HG02642 (cell line): ENCODE results near the gene DIP2C.
A peak's percentile ranks its signal among the peaks of the same experiment; 100 is the strongest.
"Not testable (repeated sequence)": the region's sequence is repeated elsewhere in the genome, so short reads cannot be mapped to it uniquely, and the experiment has no call there.

Source experiments
- ATAC-seq: cut with Tn5 transposase; IDR thresholded peaks from one replicate; pipeline ENCODE4 v1.9.1; 2021; ENCODE audit warnings: mild to moderate bottlenecking; ENCODE audit not compliant: unreplicated experiment, poor library complexity

The DIP2C gene

DNA sequence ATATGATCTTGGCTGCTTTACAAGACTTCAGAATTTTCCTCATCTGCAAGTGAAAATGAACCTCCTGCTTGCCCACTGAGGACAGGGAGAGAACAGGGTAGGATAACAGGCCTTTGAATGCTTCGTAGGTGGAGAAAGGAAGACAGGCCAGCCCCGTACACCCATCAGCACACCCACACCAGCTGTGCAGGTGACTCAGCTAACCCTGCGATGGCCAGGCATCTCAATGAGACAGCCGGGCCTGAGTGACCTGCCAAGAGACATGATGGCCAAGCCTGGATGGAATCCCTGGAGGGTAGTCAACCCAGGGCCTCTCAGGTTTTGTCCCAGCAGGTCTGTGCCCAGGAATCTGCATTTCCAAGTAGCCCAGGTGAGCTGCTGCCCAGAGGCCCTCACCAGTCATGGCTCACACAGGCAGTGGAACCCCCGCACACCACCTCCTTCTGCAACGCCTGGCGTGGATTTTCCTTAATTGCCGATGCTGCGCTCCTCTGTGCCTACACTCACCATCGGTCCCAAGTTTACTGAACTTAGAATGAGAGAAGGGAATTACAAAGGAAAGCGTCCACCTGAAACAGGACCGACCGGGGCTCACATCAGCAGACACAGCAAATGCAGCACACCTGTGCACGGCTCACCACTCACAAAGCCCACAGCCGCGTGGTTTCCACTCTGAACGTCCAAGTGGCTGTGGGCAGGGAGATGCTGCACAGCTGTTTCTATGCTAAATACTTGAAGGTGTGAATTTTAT is 163.7 kb downstream of the DIP2C start:
- no peak for ATAC-seq

DNA sequence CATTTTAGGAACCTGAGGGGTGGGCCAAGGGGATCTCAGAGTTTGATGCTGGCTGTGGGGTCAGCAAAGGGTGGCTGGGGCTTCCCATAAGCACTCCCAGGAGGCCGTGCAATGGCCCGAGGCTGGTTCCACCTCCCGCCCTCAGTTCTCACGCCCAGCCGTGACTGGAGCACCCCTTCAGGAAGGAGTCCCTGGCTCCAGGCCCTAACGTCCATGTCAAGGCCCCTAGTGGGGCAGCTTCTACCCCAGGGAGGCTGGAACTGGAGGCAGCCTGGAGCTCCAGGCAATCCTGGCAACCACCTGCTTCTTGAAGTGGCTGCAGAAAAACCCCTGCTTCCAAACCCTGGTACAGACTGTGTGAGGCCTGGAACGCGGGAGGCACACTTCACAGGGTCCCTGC is 165.5 kb downstream of the DIP2C start:
- ATAC-seq, result no peak

DNA sequence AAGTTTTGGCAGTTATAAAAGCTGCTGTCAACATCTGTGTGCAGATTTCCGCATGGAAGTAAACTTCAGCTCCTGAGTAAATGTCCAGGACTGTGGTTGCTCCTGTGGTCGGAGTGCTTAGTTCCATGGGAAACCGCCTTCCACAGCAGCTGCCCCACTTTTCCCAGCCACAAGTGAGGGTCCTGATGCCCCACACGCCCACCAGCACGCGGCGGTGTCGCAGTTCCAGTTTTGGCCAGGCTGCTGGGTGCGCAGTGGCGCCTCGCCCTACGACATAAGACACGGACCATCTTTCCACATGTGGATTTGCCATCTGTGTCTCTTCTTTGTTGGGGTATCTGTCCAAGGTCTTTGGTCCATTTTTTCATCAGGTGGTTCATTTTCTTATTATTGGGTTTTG is 167.1 kb downstream of the DIP2C start:
- ATAC-seq, result no peak

DNA sequence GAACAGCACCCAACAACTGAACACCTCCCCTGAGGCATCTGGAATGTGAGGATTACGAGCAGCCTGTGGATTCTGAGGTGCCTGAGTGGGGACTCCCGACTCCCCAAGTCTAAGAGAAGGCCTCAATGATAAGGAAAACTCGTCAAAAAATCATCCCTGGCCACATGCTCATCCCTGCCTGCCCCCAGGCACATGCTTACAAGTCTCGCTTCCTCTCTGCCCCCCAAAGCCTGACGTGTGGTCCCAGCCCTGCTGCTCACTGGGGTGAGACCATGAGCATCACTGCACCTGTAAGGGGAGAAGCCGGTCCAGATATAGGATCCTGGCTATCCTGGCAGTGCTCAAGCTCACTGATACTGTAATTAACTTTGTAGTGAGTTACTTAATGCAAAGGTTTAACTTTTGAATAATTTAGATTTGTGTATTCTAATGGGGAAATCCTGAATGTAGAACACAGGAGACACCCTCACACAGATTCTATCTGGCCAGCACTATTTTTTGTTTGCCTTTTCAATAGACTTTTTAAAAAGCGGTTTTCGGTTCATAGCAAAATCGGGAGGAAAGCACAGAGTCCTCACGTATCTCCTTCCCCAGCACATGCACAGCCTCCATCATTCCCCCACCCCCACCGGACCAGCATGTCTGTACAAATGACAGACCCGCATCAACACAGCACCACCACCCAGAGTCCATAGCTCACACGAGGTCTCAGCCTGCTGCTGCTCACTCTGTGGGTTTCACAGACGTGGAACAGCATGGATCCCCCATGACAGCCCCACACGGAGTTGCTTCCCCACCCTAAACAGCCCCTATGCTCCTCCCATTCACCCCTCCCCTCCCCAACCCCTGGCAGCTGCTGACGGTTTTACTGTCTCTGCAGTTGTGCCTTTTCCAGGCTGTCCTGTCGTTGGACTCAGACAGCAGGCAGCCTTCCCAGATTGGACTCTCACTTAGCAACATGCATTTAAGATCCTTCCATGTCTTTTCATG is 167.9 kb downstream of the DIP2C start:
- no peak for ATAC-seq

DNA sequence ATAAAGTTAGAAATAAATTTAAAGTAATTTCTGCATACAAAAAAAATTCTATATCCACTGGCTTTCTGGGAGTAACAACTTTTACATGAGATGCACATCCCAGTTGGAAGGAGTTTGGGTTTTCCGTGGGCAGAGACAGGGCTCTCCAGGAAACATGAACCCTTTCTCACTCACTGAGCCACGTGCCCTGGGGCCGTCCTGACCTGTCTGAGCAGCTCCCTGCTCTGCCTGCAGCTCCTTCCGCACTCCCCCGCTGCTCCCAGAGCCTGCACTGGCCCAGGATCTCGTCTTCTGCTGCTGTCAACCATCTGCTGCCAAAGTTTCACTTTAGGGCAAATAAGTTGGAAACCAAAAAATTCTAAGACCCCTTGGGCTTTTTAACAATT is 169.1 kb downstream of the DIP2C start:
- ATAC-seq, result no peak

DNA sequence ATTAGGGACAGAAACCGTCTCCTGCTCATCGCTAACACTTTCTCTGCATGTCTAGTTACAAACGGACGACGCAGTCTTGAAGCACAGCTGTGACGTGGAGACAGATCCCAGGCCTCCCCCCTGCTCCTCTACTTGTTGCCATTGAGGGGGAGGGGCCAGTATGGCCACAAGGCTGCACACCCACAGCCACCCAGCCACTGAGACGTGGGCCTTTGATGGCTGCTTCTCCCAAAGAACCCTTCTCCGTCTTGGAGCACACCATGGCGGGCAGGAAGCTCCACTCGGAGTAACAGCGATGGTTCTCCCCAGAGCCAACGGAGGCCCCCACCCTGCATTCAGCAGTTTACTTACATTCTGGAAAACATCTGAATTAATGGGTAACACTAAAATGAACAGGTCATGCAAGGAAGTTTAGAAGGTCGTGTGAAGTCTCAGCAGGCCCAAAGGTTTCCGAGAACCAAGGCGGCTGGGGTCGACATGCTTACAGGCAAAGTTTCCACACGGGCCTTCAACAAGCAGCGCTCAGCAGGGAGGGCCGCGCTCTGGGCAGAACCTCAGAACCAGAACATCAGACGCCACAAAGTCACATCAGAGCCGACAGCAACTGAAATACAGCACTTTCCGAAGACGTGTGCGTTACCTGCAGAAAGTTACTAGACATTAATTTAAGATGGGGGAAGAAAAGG is 169.6 kb downstream of the DIP2C start:
- no peak for ATAC-seq

DNA sequence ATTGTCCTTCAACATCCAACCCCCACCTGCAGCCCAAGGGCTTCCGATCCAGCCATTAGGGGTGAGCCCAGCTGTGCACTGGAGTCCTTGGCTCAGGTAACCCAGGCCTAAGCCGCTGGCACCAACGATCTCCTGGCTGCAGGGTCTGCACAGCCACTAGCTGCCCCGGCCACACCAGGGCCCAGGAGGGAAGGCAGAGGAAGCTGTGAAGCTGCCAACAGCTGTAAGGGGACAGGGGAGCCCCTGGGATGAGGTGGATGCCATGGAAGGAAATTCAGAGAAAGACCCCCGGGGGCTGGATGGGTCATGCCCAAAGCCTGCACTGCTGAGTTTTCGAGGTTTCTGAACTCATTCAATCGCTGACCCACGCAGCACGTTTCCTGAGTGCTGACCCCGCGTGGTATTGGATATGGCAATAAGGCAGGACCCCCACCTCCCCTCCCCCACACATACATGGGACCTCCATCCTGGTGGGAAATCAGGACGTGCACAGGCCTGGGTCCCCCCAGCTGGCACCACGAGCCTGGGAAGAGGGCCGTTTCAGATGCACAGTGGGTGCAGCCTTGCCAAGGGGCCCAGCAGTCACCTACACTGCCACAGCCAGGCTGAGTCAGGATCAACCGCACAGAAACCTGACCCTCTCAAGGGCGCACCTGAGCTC is 170.3 kb downstream of the DIP2C start:
- ATAC-seq, result no peak

DNA sequence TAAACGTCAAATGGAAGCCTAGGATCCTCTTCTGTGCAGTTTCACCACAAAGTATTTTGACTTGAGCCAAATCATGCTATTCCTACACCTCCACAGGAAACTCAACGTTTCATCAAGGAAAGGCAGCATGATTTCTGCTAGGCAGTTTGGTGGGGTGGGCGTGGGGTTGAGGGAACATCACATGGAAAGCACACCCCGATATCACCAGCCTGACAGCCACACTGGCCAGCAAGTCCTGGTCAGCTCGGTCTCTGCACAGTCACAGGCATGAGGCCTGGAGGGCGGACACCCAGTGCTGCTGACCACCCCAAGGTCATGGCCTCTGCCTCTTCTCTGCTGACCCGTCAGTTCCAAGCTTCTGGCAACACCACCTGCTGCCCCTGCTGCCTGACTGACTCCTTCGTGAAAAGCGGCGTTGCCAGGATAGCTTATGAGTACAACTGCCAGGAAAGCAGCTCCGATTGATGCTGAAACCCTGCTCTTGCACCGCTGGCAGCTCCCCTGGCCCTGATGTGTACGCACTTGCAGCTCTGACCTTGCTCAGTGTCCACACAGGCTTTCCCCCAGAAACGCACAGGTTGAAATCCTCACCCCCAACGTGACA is 171.5 kb downstream of the DIP2C start:
- ATAC-seq, result no peak

DNA sequence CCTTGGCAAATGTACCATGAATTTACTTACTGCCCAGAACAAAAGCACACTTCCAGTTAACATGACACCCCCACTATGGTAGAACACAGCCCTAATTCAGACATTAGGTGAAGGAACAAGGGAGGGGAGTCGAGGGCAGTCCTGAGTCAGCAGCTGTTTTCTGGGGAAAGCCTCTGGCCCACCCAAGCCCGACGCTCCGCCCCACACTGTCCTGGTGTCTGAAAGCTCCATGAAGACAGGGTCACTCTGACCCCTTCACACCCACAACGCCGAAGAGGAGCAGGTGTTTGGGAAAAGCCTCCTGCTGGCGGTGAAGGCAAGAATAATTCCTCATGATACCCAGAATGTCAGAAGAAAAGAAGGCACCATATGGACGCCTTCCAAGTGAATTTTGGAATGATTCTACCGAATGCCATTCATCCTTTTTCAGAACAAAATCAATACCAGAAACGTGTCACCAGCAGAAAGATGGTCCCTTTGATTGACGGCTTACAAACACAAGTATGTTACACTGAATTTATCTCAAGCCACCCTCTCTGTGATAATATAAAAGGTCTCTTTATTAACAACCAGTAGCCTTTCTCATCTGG is 172.1 kb downstream of the DIP2C start:
- ATAC-seq, result no peak

DNA sequence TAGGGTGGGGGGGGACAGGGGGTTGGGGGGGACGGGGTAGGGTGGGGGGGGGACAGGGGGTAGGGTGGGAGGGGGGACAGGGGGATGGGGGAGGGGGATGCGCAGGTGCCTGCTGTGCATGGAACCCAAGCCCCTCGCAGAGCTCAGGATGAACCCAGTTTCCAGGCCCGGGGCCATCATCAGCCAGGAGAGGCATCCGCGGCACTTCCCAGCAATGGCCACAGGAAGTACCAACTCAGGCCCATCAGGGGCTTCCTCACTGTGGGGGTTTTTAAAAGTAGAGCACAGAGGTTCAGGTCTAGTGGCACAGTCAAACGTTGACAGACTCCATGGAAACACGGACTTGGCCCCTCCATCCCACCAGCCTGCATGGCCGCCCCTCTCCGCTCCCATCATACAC is 172.7 kb downstream of the DIP2C start:
- no peak for ATAC-seq

DNA sequence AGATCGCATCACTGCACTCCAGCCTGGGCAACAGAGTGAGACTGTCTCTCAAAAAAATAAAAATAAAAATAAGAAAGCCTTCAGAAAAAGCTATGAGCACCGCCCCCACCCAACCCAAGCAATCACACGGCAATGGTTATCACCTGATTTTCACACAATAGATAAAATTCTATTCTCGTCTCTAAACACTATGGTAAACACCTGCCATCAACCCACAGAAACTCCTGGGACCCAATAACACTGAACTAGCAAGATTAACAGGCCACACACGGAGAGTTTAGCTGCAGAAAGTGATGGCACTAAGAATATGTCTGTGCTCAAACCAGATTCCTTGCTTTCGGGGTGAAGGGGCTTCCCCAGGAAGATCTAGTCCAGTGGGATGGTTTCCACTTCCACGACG is 173.8 kb downstream of the DIP2C start:
- ATAC-seq, result no peak

DNA sequence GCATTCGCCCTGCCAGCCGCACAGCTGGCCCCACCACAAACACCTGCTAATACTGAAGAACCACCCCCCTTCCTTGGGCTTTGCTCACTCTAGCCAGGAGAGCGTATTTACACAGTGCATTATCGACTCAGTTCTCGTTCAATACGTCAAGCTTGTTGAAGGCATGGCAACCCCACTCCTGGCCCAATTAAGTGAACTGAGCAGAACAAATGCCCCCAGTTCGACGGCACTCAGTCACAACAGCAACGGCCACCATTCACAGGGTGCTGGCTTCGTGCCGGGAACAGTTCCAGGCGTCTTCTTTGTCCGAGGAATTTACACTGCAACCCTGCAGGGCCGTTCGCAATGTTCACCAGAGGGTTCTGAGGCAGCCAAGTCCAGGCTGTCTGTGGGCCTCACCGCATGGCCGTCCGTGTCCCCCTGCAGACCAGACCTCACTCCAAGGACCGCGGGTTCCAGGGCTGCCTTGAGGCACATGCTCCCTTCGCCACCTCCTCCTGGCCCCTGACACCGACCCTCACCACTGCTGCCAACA is 175.3 kb downstream of the DIP2C start:
- ATAC-seq, result no peak

DNA sequence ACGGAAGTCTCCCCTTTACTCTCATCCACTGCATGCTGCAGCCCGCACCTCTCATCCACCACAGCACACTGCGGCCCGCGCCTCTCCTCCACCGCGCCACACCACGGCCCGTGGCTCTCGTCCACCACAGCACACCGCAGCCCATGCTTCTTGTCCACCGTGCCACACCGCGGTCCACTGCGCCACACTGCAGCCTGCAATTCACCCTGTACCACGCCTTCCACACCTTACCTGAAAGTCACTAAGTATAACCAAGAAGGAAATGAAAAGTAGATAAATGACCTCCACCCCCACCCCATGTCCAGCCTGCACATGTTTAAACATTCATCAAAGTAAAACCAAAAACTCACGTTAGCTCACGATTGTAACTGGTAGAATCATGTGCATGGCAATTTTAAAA is 176.1 kb downstream of the DIP2C start:
- ATAC-seq, result no peak

DNA sequence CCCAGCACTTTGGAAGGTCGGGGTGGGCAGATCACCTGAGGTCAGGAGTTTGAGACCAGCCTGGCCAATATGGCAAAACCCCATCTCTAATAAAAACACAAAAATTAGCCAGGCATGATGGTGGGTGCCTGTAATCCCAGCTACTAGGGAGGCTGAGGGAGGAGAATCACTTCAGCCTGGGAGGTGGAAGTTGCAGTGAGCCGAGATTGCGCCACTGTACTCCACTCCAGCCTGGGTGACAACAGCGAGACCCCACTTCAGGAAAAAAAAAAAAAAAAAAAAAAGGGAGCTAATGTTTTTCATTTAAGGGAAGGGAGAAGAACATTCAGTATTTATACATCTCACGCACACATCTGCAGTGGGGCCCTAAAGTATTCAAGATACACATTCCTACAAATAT is 176.8 kb downstream of the DIP2C start:
- not testable (repeated sequence) for ATAC-seq

DNA sequence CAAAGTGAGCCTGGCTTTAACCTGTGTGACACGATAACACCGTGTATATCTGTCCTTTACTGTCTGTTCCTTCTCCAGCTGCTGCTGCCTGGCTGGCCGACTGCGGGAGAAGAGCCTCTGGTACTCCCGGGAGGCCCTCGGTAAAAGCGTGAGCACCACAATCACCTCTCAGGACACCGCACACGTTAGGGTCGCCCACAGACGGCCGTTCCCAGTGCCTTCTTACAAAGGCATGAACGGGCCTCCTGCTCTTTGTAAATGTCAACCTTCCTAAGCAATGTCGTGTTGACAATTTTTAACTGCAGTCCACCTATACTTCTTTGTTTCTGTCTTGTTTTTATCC is 177.6 kb downstream of the DIP2C start:
- ATAC-seq, result no peak

DNA sequence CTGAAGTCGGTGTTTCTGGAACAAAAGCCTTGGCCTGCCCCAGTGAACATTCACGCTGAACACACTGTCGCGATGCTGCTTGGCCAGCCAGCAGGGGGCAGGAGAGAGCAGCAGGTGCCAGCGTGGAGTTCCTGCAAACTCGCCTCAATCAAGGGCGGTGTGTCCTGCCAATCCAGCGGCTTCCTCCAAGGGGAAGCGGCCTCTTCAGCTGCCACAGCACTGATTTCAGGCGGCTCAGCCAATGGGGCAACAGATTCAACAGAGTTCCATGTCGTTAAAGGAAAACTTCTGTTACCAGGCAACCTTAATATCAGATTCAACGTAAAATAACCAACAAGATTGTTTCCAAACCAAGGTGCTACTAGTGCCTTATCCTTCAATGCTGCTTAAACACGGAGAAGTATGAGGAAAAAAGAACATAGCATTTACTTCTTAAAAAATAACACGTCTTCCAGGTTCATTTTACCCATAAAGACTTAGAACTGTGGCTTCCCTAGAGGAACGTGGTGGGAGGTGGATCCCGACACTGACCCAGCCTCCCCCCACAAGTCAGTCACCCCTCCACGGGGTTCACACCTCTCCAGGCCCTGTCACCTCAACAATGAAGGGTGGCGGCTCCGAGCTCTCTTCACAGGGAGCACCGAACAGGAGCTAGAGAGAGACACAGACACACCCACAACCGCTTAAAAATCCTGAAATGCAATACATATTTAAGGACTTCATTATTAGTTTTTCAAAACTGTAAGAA is 178.2 kb downstream of the DIP2C start:
- peak; percentile 61 for ATAC-seq

DNA sequence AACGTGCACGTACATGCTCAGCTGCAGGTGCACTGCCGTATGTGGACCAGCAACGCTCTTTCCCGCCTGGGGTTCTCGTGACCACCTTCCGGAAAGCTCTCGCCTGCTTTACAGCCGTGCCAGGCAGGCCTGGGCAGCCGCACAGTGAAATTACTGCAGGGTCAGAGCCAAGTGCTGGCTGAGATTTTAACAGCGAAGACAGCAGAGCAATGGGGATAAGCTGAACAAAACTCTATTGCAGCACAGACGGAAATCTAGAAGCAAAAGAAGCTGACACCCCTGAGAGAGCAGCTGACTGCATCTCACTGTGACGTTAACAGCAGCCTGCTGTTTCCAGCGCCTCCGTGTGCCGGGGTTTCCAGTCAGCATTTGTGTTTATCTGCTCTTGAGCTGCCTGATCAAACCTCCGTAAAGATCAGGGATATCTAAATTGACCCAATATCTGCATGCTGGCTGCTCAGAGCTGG is 179.0 kb downstream of the DIP2C start:
- ATAC-seq, result no peak

DNA sequence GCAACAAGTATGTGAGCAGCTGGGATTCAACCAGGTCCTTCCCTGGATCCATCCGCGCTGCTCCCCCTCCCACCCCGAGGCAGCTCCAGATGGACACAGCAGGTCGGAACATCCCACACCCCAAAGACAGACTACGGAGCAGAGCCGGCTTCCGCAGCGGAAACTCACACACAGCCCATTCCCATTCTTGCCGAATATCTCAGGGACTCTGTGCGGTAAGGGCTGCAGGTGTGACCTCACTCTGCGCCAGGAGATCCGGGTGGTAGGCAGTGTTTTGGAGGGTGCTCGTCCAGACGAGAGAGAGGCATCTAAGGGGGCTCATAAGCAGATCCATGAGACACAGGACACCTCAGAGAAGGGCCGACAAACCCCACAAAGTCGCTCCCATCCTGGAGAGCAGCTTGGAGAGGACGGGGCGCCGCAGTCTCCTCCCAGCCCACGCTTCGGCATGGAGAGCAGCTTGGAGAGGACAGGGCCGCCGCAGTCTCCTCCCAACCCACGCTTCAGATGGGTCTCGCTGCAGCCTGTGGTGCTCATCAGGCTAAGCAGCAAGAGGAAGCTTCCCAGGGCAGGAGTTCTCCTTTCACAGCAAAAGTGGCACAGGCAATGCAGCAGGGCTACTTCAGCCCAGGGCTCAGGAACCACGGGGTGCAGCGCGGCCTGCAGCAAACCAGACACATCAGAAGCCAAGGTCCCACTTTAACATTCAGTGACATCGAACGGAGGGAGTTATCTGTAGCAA is 179.9 kb downstream of the DIP2C start:
- ATAC-seq, result no peak
